ENCODE results near the gene TOX3. TPM values are rescaled to one million over a fixed set of nuclear protein-coding genes. Genes with fewer than 3 reads are reported as not detected.

The TOX3 gene
- total and polyA plus RNA-seq, 2 of the 13 experiments (the other 11 are each of a cell fraction or from before 2014, with no cell fraction given), result 14.5 to 98.6 TPM

- TF ChIP-seq, protein P1, sequence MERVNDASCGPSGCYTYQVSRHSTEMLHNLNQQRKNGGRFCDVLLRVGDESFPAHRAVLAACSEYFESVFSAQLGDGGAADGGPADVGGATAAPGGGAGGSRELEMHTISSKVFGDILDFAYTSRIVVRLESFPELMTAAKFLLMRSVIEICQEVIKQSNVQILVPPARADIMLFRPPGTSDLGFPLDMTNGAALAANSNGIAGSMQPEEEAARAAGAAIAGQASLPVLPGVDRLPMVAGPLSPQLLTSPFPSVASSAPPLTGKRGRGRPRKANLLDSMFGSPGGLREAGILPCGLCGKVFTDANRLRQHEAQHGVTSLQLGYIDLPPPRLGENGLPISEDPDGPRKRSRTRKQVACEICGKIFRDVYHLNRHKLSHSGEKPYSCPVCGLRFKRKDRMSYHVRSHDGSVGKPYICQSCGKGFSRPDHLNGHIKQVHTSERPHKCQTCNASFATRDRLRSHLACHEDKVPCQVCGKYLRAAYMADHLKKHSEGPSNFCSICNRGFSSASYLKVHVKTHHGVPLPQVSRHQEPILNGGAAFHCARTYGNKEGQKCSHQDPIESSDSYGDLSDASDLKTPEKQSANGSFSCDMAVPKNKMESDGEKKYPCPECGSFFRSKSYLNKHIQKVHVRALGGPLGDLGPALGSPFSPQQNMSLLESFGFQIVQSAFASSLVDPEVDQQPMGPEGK (CRISPR knock-in tag; IDR thresholded peaks at IDR 0.05), result peak; percentile 33; the same call in 1 of the 2 replicates
- no peak for TF ChIP-seq PCBP2 (optimal IDR thresholded peaks at IDR 0.05; ENCODE audit: low read depth, low read length, poor library complexity, severe bottlenecking)
- peak; percentile 55 for TF ChIP-seq ZNF264 (CRISPR knock-in tag; IDR thresholded peaks at IDR 0.05)
- TF ChIP-seq EEA1 (CRISPR knock-in tag; IDR thresholded peaks at IDR 0.05; ENCODE audit: borderline replicate concordance), result no peak
- 0 out of 2 replicates have a peak, but pooled peaks have one; percentile 78 for TF ChIP-seq ZNF761 (CRISPR knock-in tag; conservative IDR thresholded peaks at IDR 0.05)
- no peak for TF ChIP-seq MED8 (CRISPR knock-in tag; IDR thresholded peaks at IDR 0.05; ENCODE audit: insufficient replicate concordance)
- peak; percentile 84 for TF ChIP-seq KDM6A (CRISPR knock-in tag; IDR thresholded peaks at IDR 0.05; ENCODE audit: low read depth)
- TF ChIP-seq, protein P2, sequence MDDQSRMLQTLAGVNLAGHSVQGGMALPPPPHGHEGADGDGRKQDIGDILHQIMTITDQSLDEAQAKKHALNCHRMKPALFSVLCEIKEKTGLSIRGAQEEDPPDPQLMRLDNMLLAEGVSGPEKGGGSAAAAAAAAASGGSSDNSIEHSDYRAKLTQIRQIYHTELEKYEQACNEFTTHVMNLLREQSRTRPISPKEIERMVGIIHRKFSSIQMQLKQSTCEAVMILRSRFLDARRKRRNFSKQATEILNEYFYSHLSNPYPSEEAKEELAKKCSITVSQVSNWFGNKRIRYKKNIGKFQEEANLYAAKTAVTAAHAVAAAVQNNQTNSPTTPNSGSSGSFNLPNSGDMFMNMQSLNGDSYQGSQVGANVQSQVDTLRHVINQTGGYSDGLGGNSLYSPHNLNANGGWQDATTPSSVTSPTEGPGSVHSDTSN (CRISPR knock-in tag; IDR thresholded peaks at IDR 0.05; ENCODE audit: borderline replicate concordance), result no peak
- no peak for TF ChIP-seq TBP (CRISPR knock-in tag; IDR thresholded peaks at IDR 0.05)
- peak; percentile 71; the same call in 1 of the 2 replicates for TF ChIP-seq ZNF503 (CRISPR knock-in tag; IDR thresholded peaks at IDR 0.05)
- TF ChIP-seq MAF1 (CRISPR knock-in tag; IDR thresholded peaks at IDR 0.05; ENCODE audit: borderline replicate concordance), result no peak
- TF ChIP-seq, protein P3, sequence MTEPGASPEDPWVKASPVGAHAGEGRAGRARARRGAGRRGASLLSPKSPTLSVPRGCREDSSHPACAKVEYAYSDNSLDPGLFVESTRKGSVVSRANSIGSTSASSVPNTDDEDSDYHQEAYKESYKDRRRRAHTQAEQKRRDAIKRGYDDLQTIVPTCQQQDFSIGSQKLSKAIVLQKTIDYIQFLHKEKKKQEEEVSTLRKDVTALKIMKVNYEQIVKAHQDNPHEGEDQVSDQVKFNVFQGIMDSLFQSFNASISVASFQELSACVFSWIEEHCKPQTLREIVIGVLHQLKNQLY (CRISPR knock-in tag; IDR thresholded peaks at IDR 0.05), result peak; percentile 68; the same call in 1 of the 2 replicates
- no peak; the same call in 1 of the 2 replicates for TF ChIP-seq SIX4 (CRISPR knock-in tag; IDR thresholded peaks at IDR 0.05)
- peak; percentile 80 for TF ChIP-seq ERF (CRISPR knock-in tag; IDR thresholded peaks at IDR 0.05)
- no peak for TF ChIP-seq SUZ12 (IDR thresholded peaks at IDR 0.05; ENCODE audit: low read depth, low read length)
- TF ChIP-seq MTERF4 (CRISPR knock-in tag; IDR thresholded peaks at IDR 0.05), result no peak; the same call in 1 of the 2 replicates
- TF ChIP-seq E2F2 (CRISPR knock-in tag; IDR thresholded peaks at IDR 0.05; ENCODE audit: borderline replicate concordance), result no peak
- TF ChIP-seq SMC3 (IDR thresholded peaks at IDR 0.05; ENCODE audit: low read length), result no peak
- TF ChIP-seq MTA3 (CRISPR knock-in tag; IDR thresholded peaks at IDR 0.05), result no peak
- peak; percentile 90 for TF ChIP-seq MEF2D (CRISPR knock-in tag; IDR thresholded peaks at IDR 0.05)
- TF ChIP-seq TOE1 (CRISPR knock-in tag; IDR thresholded peaks at IDR 0.05), result 0 out of 2 replicates have a peak, but pooled peaks have one; percentile 24
- TF ChIP-seq TEAD3 (CRISPR knock-in tag; optimal IDR thresholded peaks at IDR 0.05; ENCODE audit: borderline replicate concordance), result peak; percentile 89
These were observed 26.7 kb upstream of the TOX3 start (continued) for GRCh38 chr16:52573365-52574299.
